LNCAP (cell line): ENCODE measurements around the gene WNT3A.

Source experiments
- TF ChIP-seq, protein P1 (sequence below): fragments of 450-650 bp; IDR thresholded peaks from 2 replicates; pipeline ENCODE4 v1.5.1; 2017; ENCODE audit warnings: mild to moderate bottlenecking

WNT3A gene

DNA sequence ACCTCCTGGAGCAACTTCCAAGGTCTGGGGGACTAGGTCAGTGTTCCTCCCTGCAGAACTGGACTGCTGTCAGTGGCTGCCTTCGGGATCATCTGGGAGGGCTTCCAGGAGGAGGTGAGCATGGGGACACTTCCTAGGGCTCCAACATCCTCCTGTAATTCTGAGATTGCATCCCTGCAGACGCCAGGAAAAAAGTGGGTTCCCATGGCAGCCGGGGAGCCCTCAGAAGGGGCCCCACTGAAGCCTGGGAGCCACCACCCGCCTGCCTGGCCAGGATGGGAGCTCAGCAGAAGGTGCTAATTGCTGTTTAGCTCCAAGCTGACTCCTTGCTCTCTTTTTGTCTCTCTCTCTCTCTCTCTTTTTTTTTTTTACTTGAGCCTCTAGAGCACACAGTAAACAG lies 59.6 kb downstream of the WNT3A start:
- TF ChIP-seq, protein P1, sequence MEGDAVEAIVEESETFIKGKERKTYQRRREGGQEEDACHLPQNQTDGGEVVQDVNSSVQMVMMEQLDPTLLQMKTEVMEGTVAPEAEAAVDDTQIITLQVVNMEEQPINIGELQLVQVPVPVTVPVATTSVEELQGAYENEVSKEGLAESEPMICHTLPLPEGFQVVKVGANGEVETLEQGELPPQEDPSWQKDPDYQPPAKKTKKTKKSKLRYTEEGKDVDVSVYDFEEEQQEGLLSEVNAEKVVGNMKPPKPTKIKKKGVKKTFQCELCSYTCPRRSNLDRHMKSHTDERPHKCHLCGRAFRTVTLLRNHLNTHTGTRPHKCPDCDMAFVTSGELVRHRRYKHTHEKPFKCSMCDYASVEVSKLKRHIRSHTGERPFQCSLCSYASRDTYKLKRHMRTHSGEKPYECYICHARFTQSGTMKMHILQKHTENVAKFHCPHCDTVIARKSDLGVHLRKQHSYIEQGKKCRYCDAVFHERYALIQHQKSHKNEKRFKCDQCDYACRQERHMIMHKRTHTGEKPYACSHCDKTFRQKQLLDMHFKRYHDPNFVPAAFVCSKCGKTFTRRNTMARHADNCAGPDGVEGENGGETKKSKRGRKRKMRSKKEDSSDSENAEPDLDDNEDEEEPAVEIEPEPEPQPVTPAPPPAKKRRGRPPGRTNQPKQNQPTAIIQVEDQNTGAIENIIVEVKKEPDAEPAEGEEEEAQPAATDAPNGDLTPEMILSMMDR: no peak

DNA sequence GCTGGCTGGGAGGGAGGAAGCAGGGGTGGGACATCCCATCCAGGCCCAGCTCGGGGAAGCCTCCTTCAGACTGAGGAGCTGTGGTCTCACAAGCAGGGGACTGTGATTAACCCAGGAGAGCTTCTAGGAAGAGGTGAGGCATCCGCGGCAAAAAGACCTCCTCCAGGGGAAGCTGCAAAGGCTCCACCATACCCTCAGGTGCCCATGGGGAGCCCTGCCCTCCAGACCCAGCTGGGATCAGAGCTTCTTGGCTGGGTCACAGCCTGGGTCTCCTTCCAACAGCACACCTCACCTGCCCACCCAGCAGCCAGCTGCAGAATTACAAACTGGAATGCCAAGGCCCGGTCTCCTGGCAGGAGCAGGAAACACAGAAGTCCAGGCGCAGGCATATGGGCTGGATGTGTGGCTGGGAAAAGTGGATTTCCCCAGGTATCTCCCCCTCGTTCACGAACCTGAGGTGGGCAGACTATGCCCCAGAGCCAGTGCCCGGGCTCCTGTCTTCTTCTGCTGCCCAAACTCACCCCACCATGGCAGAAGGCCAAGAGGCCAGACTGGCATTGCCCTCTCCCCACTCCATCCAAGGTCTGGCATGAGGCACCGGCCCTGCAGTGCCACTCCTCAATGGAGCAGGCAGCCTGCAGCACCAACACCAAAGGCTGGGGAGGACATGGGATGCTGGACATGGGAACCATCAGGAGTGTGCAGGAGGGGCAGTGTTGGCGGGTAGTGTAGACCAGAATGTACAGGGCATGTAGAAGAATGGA lies 60.3 kb downstream of the WNT3A start:
- TF ChIP-seq, protein P1: no peak

DNA sequence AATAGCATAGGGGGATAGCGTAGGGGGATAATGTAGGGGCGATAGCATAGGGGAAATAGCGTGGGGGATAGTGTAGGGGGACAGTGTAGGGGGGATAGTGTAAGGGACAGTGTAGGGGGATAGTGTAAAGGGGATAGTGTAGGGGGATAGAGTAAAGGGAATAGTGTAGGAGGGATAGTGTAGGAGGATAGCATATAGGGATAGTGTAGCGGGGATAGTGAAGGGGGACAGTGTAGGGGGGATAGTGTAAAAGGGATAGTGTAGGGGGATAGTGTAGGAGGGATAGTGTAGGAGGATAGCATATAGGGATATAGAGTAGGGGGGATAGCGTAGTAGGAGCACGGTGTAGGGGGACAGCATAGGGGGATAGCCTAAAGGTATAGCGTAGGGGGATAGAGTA lies 61.6 kb downstream of the WNT3A start:
- TF ChIP-seq, protein P1: no peak

DNA sequence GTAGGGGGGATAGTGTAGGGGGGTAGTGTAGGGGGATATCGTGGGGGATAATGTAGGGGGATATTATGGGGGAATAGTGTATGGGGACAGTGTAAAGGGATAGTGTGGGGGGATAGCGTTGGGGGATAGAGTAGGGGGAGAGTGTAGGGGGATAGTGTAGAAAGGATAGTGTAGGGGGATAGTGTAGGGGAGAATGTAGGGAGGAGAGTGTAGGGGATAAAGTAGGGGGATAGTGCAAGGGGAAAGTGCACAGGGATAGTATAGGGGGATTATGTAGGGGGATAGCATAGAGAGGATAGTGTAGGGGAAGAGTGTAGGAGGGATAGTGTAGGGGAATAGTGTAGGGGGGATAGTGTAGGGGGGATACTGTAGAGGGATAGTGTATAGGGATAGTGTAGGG lies 63.4 kb downstream of the WNT3A start:
- TF ChIP-seq, protein P1: no peak

DNA sequence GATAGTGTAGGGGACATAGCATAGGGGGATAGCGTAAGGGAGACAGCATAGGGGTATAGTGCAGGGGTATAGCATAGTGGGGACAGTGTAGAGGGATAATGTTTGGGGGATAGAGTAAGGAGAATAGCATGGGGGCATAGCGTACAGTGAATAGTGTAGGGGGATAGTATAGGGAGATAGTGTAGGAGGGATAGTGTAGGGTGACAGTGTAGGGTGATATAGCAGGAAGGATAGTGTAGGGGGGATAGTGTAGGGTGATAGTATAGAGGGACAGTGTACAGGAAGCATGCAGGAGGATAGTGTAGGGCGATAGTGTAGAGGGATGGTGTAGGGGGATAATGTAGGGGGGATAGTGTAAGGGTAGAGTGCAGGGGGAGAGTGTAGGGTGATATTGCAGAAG lies 64.1 kb downstream of the WNT3A start:
- TF ChIP-seq, protein P1: no peak

DNA sequence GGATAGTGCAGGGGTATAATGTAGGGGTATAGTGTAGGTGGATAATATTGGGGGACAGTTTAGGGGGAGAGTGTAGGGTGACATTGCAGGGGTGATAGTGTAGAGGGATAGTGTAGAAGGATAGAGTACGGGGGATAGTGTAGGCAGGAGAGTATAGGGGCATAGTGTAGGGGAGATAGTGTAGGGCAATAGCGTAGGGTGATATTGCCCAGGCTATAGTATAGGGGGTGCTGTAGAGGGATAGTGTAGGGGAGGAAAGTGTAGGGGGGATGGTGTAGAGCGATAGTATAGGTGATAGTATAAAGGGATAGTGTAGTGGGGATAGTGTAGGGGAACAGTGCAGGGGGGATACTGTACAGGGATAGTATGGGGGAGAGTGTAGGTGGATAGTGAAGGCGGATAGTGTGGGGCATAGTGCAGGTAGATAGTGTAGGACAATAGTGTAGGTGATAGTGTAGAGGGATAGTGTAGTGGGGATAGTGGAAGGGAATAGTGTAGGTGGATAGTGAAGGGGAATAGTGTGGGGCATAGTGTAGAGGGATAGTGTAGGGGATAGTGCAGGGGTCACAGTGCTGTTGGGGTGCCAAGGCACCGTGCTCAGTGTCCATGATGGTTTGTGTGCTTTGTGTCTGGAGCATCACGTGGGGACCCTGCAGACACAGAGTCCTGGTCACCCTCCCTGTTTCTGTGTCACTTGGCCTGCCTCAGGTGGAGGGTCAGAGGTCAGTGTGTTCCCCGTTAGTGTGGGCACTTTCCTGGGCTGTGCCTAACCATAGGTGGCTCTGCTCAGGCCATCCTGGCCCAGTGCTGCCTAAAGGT lies 65.2 kb downstream of the WNT3A start:
- TF ChIP-seq, protein P1: no peak

DNA sequence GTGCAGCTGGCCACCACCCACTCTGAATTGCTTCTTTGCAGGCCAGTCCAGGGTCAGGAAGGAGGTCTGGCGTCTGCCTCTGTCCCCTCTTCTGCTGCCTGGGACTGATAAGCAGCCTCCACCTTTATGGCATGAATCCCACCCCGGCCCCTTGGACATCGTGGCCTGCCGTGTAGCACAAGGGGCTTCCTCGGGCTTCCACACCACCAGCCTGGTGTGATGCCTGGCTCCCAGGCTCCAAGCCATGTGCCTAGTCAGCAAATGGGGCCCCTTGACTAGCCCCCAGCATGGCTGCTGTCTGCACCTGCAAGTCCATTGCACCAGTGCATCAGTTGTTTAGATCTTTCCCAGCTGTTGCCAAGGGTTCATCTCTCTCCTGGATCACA lies 65.9 kb downstream of the WNT3A start:
- TF ChIP-seq, protein P1: no peak
